Osteocyte (in vitro differentiated cells): ENCODE data around the gene PITPNM3. TPM values are rescaled to one million over a fixed set of nuclear protein-coding genes. Genes with fewer than 3 reads are reported as not detected.

Experiments used
- DNase-seq: peaks from one replicate; pipeline ENCODE4 v3.0.0; 2021; ENCODE audit warnings: mixed read lengths; ENCODE audit not compliant: unreplicated experiment; ENCODE audit errors: extremely low spot score
- H3K27ac Mint-ChIP-seq: one replicate; pipeline ENCODE4 v1.8.0; 2021; ENCODE audit warnings: mild to moderate bottlenecking, mixed read lengths; ENCODE audit not compliant: unreplicated experiment
- H3K27me3 Mint-ChIP-seq: one replicate; pipeline ENCODE4 v1.8.0; 2021; ENCODE audit warnings: mixed read lengths; ENCODE audit not compliant: unreplicated experiment
- H3K36me3 Mint-ChIP-seq: one replicate; pipeline ENCODE4 v1.8.0; 2021; ENCODE audit warnings: mixed read lengths; ENCODE audit not compliant: unreplicated experiment
- H3K4me1 Mint-ChIP-seq: one replicate; pipeline ENCODE4 v1.8.0; 2021; ENCODE audit warnings: mixed read lengths; ENCODE audit not compliant: unreplicated experiment
- H3K4me3 Mint-ChIP-seq: one replicate; pipeline ENCODE4 v1.8.0; 2021; ENCODE audit warnings: mild to moderate bottlenecking, moderate library complexity, mixed read lengths; ENCODE audit not compliant: unreplicated experiment
- H3K9me3 Mint-ChIP-seq: one replicate; pipeline ENCODE4 v1.8.0; 2021; ENCODE audit warnings: mixed read lengths; ENCODE audit not compliant: unreplicated experiment
- total RNA-seq: library from RNA; stranded (reverse); gene quantifications from 2 replicates; pipeline ENCODE4 v1.2.1, GENCODE V29; 2021
- TF ChIP-seq, protein P1 (sequence below): fragments of 200-600 bp; sonication (generic); IDR thresholded peaks from 2 replicates; pipeline ENCODE4 v1.5.0; 2021; ENCODE audit warnings: antibody characterized with exemption, mild to moderate bottlenecking, moderate library complexity

PITPNM3 gene
- total RNA-seq, 1 donor from 2014 or later: 0.94 TPM

DNA sequence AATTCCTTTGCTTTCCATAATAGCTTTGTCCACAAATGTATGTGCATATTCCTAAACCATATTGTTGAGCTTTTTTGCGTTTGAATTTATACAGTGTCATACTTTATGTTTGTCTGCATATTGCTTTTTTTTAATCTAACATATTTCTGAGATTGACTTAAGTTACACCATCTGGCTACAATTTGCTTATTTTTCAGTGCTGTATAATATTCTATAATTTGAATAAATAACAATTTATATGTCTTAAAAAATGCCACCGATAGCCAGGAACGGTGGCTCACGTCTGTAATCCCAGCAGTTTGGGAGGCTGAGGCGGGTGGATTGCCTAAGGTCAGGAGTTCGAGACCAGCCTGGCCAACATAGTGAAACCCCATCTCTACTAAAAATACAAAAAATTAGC, 113.6 kb downstream of the PITPNM3 start:
- TF ChIP-seq, protein P1, sequence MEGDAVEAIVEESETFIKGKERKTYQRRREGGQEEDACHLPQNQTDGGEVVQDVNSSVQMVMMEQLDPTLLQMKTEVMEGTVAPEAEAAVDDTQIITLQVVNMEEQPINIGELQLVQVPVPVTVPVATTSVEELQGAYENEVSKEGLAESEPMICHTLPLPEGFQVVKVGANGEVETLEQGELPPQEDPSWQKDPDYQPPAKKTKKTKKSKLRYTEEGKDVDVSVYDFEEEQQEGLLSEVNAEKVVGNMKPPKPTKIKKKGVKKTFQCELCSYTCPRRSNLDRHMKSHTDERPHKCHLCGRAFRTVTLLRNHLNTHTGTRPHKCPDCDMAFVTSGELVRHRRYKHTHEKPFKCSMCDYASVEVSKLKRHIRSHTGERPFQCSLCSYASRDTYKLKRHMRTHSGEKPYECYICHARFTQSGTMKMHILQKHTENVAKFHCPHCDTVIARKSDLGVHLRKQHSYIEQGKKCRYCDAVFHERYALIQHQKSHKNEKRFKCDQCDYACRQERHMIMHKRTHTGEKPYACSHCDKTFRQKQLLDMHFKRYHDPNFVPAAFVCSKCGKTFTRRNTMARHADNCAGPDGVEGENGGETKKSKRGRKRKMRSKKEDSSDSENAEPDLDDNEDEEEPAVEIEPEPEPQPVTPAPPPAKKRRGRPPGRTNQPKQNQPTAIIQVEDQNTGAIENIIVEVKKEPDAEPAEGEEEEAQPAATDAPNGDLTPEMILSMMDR: no peak
- Mint-ChIP-seq H3K27me3 (peaks cover 23% of the 10 kb centered on the region), H3K4me3 (no peak overlapping the region), H3K4me1 (peaks cover 12% of the 10 kb centered on the region), H3K36me3 (no peaks in the 10 kb centered on the region), H3K9me3 (no peaks in the 10 kb centered on the region), H3K27ac (no peak overlapping the region)
- DNase-seq: no peak

DNA sequence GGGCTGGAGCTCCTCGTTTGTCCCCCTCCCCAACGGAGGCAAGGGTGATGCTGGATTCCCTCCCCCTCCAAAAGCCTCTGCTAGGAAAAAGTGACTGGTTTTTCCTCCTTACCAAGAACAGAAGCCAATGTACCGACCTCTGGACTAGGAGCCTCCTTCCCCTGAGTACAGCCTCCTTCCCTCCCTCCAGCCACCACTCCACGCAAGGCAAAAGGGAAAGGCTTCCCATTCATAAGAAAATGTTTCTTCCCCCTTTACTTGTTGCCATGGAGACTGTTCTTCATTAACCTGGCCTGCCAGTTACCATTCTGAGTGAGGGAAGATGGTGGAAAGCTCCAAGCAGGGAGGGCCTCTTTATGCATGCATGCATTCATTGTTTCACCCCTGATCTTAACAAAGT, 116.4 kb downstream of the PITPNM3 start:
- no peak overlapping the region for H3K4me3 Mint-ChIP-seq
- TF ChIP-seq, protein P1: no peak
- no peak overlapping the region for H3K27ac Mint-ChIP-seq

DNA sequence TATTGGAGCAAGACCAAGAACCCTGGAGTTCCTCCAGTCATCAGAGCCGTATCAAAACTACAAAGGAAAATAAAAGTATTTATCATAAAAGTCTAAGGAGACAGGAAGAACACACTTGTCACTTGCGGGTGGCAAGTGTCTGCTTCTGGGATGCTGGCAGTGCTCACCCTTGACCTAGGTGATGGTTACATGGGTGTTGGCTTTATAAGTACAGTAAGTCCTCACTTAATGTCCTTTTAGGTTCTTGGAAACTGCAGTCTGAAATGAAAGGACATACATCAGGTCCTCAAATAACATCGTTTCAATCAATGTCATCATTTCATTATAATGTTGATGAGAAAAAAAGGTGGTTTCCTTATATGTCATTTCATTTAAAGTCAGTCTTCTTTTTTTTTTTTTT, 118.4 kb downstream of the PITPNM3 start:
- H3K27me3 Mint-ChIP-seq: peaks cover 35% of the 10 kb centered on the region
- H3K9me3 Mint-ChIP-seq: no peaks in the 10 kb centered on the region
- no peaks in the 10 kb centered on the region for H3K36me3 Mint-ChIP-seq
- DNase-seq: no peak
- no peak overlapping the region for H3K27ac Mint-ChIP-seq
- TF ChIP-seq, protein P1: no peak
- H3K4me1 Mint-ChIP-seq: no peaks in the 10 kb centered on the region
- no peak overlapping the region for H3K4me3 Mint-ChIP-seq

More for the DNA sequence above, 116.4 kb downstream of the PITPNM3 start:
- peaks cover 8% of the 10 kb centered on the region for H3K4me1 Mint-ChIP-seq
- H3K9me3 Mint-ChIP-seq: no peaks in the 10 kb centered on the region
- no peak for DNase-seq
- H3K36me3 Mint-ChIP-seq: no peaks in the 10 kb centered on the region
- H3K27me3 Mint-ChIP-seq: peaks cover 35% of the 10 kb centered on the region

DNA sequence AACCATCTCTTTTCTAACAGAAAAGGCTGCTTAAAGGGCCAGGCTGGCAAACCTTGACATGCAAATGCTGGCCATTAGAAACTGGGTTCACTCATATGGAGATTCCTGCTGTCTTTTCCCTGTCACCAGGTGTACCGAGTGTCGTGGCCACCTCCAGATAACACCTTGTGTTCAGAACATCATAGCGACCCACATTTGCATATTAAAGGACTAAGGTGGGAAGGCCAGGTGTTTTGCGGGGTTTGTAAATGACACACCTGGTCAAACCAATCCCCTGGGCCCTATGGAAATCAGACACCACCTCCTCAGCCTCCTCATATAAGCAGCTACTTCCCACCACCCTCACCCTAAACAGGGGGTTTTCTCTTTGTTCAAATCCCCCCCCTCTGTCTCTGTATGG, 118.9 kb downstream of the PITPNM3 start:
- H3K27ac Mint-ChIP-seq: no peak overlapping the region
- no peaks in the 10 kb centered on the region for H3K9me3 Mint-ChIP-seq
- no peak overlapping the region for H3K4me3 Mint-ChIP-seq
- peaks cover 35% of the 10 kb centered on the region for H3K27me3 Mint-ChIP-seq
- TF ChIP-seq, protein P1: no peak
- H3K36me3 Mint-ChIP-seq: no peaks in the 10 kb centered on the region
- no peaks in the 10 kb centered on the region for H3K4me1 Mint-ChIP-seq
- no peak for DNase-seq

DNA sequence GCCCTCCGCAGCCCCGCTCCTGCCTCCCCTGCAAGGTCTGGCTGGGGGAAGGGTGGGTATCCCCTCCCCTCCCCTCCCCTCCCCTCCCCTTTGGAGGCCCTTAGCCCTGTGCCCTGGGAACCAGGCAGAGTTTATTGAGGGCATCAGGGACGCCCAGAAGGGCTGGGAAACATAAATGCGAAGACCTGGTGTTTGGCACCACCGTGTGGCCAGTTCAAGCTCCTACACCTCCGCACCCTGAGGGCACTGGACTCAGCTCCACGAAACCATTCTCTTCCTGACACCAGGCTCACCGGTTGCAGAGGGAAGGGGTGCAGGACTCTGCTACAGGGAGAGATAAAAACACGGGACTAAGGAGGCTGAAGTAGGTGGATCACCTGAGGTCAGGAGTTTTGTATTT, 120.4 kb downstream of the PITPNM3 start:
- TF ChIP-seq, protein P1: peak; percentile 81
- Mint-ChIP-seq H3K36me3 (no peaks in the 10 kb centered on the region), H3K27me3 (peaks cover 32% of the 10 kb centered on the region), H3K9me3 (peaks cover 3% of the 10 kb centered on the region), H3K27ac (no peak overlapping the region), H3K4me1 (no peaks in the 10 kb centered on the region), H3K4me3 (no peak overlapping the region)
- DNase-seq: no peak
